K562 (cell line): ENCODE data around the gene PADI4. TPM values are rescaled to one million over a fixed set of nuclear protein-coding genes. Genes with fewer than 3 reads are reported as not detected.

Experiments
- ARID3A ChIP-seq: IDR thresholded peaks from 2 replicates; pipeline ENCODE4 v1.6.1; 2012; ENCODE audit warnings: low read depth, low read length, improper control_type of control experiment, borderline replicate concordance
- ATF2 ChIP-seq: sonication (generic); formaldehyde crosslinking; IDR thresholded peaks from 2 replicates; pipeline ENCODE4 v1.8.1; 2022; ENCODE audit warnings: missing genetic modification reagents
- ATF7 ChIP-seq: fragments of 450-650 bp; IDR thresholded peaks from 2 replicates; pipeline ENCODE4 v1.7.1; 2014; ENCODE audit warnings: mild to moderate bottlenecking, moderate library complexity
- DIDO1 ChIP-seq: fragments of 450-650 bp; IDR thresholded peaks from 2 replicates; pipeline ENCODE4 v1.6.1; 2016; ENCODE audit warnings: low read depth, missing biosample characterization, missing genetic modification characterization
- FOXP1 ChIP-seq: sonication (generic); formaldehyde crosslinking; IDR thresholded peaks from 2 replicates; pipeline ENCODE4 v1.8.0; 2022; ENCODE audit warnings: mild to moderate bottlenecking, missing genetic modification reagents
- KAT7 ChIP-seq: sonication (generic); formaldehyde crosslinking; IDR thresholded peaks from 2 replicates; pipeline ENCODE4 v1.8.0; 2022; ENCODE audit warnings: missing genetic modification reagents, mild to moderate bottlenecking, borderline replicate concordance
- MTA2 ChIP-seq: fragments of 450-650 bp; IDR thresholded peaks from 2 replicates; pipeline ENCODE4 v1.6.1; 2016; ENCODE audit warnings: low read depth
- NCOA1 ChIP-seq: fragments of 450-650 bp; IDR thresholded peaks from 2 replicates; pipeline ENCODE4 v1.6.1; 2016; ENCODE audit warnings: low read depth
- NFRKB ChIP-seq: fragments of 450-650 bp; IDR thresholded peaks from 2 replicates; pipeline ENCODE4 v1.6.1; 2016; ENCODE audit warnings: low read depth
- RBM15 ChIP-seq: fragments of 200-400 bp; formaldehyde crosslinking; IDR thresholded peaks from 2 replicates; pipeline ENCODE4 v1.6.1; 2018; ENCODE audit warnings: mild to moderate bottlenecking, low read length, moderate library complexity; ENCODE audit not compliant: insufficient read depth
- RBM22 ChIP-seq: fragments of 200-400 bp; formaldehyde crosslinking; IDR thresholded peaks from 2 replicates; pipeline ENCODE4 v1.6.1; 2018; ENCODE audit warnings: low read length, low read depth; ENCODE audit not compliant: poor library complexity, severe bottlenecking
- SP2 ChIP-seq: IDR thresholded peaks from 2 replicates; pipeline ENCODE4 v1.6.1; 2011; ENCODE audit warnings: mild to moderate bottlenecking, low read depth, low read length, moderate library complexity; ENCODE audit not compliant: poor library complexity, severe bottlenecking; ENCODE audit errors: extremely low read depth
- TCF3 ChIP-seq: sonication (generic); formaldehyde crosslinking; IDR thresholded peaks from 2 replicates; pipeline ENCODE4 v1.4.0; 2020; ENCODE audit warnings: mild to moderate bottlenecking, missing genetic modification reagents
- THRAP3 ChIP-seq: fragments of 450-650 bp; IDR thresholded peaks from 2 replicates; pipeline ENCODE4 v1.6.1; 2016; ENCODE audit warnings: mild to moderate bottlenecking, inconsistent platforms, borderline replicate concordance
- TRIM28 ChIP-seq: fragments of 450-650 bp; IDR thresholded peaks from 2 replicates; pipeline ENCODE4 v1.6.1; 2017
- ZNF277 ChIP-seq: fragments of 250-450 bp; sonication (Bioruptor Pico); IDR thresholded peaks from 2 replicates; pipeline ENCODE4 v1.8.0; 2022; ENCODE audit warnings: inconsistent platforms, mild to moderate bottlenecking, moderate library complexity, borderline replicate concordance
- ZNF384 ChIP-seq: IDR thresholded peaks from 2 replicates; pipeline ENCODE4 v1.6.1; 2012; ENCODE audit warnings: low read depth, low read length, improper control_type of control experiment
- ZNF431 ChIP-seq: sonication (generic); formaldehyde crosslinking; IDR thresholded peaks from 2 replicates; pipeline ENCODE4 v1.8.0; 2022; ENCODE audit warnings: mild to moderate bottlenecking, missing genetic modification reagents
- ZNF639 ChIP-seq, 2 experiments: fragments of 200-800 bp in 1 of 2; sonication (Bioruptor generic) in 1 of 2; sonication (generic) in 1 of 2; formaldehyde crosslinking in 1 of 2; IDR thresholded peaks in 1 of 2; conservative IDR thresholded peaks in 1 of 2; 2 replicates each; pipeline versions ENCODE4 v1.5.0 to v1.6.1; 2016 to 2020; ENCODE audit warnings: missing compliant biosample characterization in 1 of 2, missing genetic modification characterization in 1 of 2, missing genetic modification reagents in 1 of 2
- ZNF764 ChIP-seq: fragments of 250-450 bp; sonication (Bioruptor Pico); IDR thresholded peaks from 2 replicates; pipeline ENCODE4 v1.4.0; 2020; ENCODE audit warnings: low read depth, mild to moderate bottlenecking, moderate library complexity
- polyA plus RNA-seq, 8 experiments: library from polyadenylated mRNA; depleted of rRNA in 4 of 8; stranded (reverse) in 5 of 8; unstranded in 3 of 8; fragments of >200 nt; fragmentation: Nextera tagmentation in 2 of 8; fragmentation: Illumina TruSeq in 1 of 8; extraction: Ambion mirVana in 2 of 8; extraction: Trizol in 1 of 8; gene quantifications; 2 replicates each; pipeline versions ENCODE4 v1.2.1 to v1.2.3, GENCODE V29; 2011 to 2014; ENCODE audit warnings: inconsistent platforms in 1 of 8, missing spikeins in 1 of 8
- total RNA-seq, 7 experiments: library from RNA; depleted of rRNA in 6 of 7; stranded (reverse); fragments of >200 nt in 6 of 7; fragmentation: Illumina TruSeq in 2 of 7; extraction: Trizol in 2 of 7; gene quantifications; 2 replicates each; pipeline versions ENCODE4 v1.2.1 to v1.2.3, GENCODE V29; 2011 to 2021; ENCODE audit warnings: low replicate concordance in 1 of 7

Gene PADI4
- total and polyA plus RNA-seq, 9 of the 15 experiments (the other 6 are each of a cell fraction or from before 2014, with no cell fraction given), result 0.22 to 0.33 TPM; not detected in 7

GRCh38 chr1:17360272-17360956 is 52.4 kb downstream of the PADI4 start (continued):
- TF ChIP-seq NCOA1, result peak; percentile 25; the same call in 1 of the 2 replicates
- no peak for TF ChIP-seq NFRKB
- no peak for TF ChIP-seq ATF7
- peak; percentile 89 for TF ChIP-seq MTA2
- TF ChIP-seq ZNF277 (CRISPR knock-in tag), result no peak
- TF ChIP-seq ARID3A, result no peak
- no peak for TF ChIP-seq SP2
- no peak for TF ChIP-seq TRIM28
- no peak for TF ChIP-seq KAT7 (CRISPR knock-in tag)
- TF ChIP-seq ZNF639 (CRISPR knock-in tag; conservative IDR thresholded peaks at IDR 0.05 in 1 of 2, IDR thresholded peaks at IDR 0.05 in 1 of 2), result peak in 1 of 2 experiments; percentile 99; a peak in 2 of 4 replicates
- TF ChIP-seq FOXP1 (CRISPR knock-in tag), result no peak
- no peak for TF ChIP-seq ATF2 (CRISPR knock-in tag)
- peak; percentile 96 for TF ChIP-seq TCF3
- TF ChIP-seq ZNF764 (CRISPR knock-in tag), result peak; percentile 83
- no peak for TF ChIP-seq RBM22
- TF ChIP-seq RBM15, result no peak
- TF ChIP-seq DIDO1 (tag), result peak; percentile 99
- no peak for TF ChIP-seq THRAP3
- TF ChIP-seq ZNF384, result peak; percentile 95
- no peak for TF ChIP-seq ZNF431 (CRISPR knock-in tag)
